IMR-90 (cell line): ENCODE results near the gene LRAT. TPM values are rescaled to one million over a fixed set of nuclear protein-coding genes. Genes with fewer than 3 reads are reported as not detected.

Experiments
- ATAC-seq: fragments of 200-7000 bp; cut with Tn5 transposase; 2 replicates; pipeline ENCODE4 v1.9.1; 2020; ENCODE audit warnings: low read depth, mild to moderate bottlenecking, moderate library complexity
- BruUV-seq: library from RNA; stranded (reverse); fragments of 400-500 nt; replicated peaks from 2 replicates; lab custom pipeline; 2021; lab: Mats Ljungman, UMichigan
- CTCF ChIA-PET: fragments of 300-600 bp; formaldehyde crosslinking; extraction: SDS; loops from one replicate; lab custom pipeline; 2021; ENCODE audit warnings: antibody characterized with exemption; lab: Yijun Ruan, JAX
- POLR2A ChIA-PET: fragments of 300-600 bp; sonication (Branson Sonifier 250); formaldehyde crosslinking; loops from one replicate; lab custom pipeline; 2022; ENCODE audit warnings: antibody characterized with exemption; ENCODE audit not compliant: unreplicated experiment; lab: Charles Lee
- DNase-seq: peaks from one replicate; pipeline ENCODE4 v3.0.0; 2013
- H2AFZ ChIP-seq: replicated peaks from 2 replicates; pipeline ENCODE3; 2013; ENCODE audit warnings: low read length, mild to moderate bottlenecking; ENCODE audit not compliant: poor library complexity
- H2AK5ac ChIP-seq: 2 replicates; pipeline ENCODE4 v1.6.1; 2013; ENCODE audit warnings: low read depth, low read length, inconsistent platforms
- H2AK9ac ChIP-seq: replicated peaks from 2 replicates; pipeline ENCODE3; 2013; ENCODE audit warnings: mild to moderate bottlenecking, low read depth, low read length, moderate library complexity; ENCODE audit not compliant: poor library complexity
- H2BK120ac ChIP-seq: 2 replicates; pipeline ENCODE4 v1.6.1; 2013; ENCODE audit warnings: low read depth, low read length, inconsistent platforms
- H2BK15ac ChIP-seq: 3 replicates; pipeline ENCODE4 v1.6.1; 2013; ENCODE audit warnings: low read depth, low read length, inconsistent platforms
- H2BK20ac ChIP-seq: 2 replicates; pipeline ENCODE4 v1.6.1; 2013; ENCODE audit warnings: low read depth, mild to moderate bottlenecking, inconsistent platforms, low read length, moderate library complexity
- H2BK5ac ChIP-seq: 2 replicates; pipeline ENCODE4 v1.6.1; 2013; ENCODE audit warnings: mild to moderate bottlenecking, low read depth, low read length, inconsistent platforms; ENCODE audit not compliant: poor library complexity, severe bottlenecking
- H3K14ac ChIP-seq: replicated peaks from 2 replicates; pipeline ENCODE4 v1.6.1; 2013; ENCODE audit warnings: low read depth, low read length, inconsistent platforms
- H3K18ac ChIP-seq: 2 replicates; pipeline ENCODE4 v1.6.1; 2013; ENCODE audit warnings: low read depth, low read length, control low read depth
- H3K23ac ChIP-seq: 2 replicates; pipeline ENCODE4 v1.6.1; 2013; ENCODE audit warnings: low read depth, low read length, inconsistent platforms
- H3K27ac ChIP-seq: 2 replicates; pipeline ENCODE4 v1.5.1; 2013; ENCODE audit warnings: mild to moderate bottlenecking, control low read depth, low read length; ENCODE audit not compliant: insufficient read depth
- H3K27me3 ChIP-seq: 2 replicates; pipeline ENCODE4 v1.6.1; 2013; ENCODE audit warnings: low read length; ENCODE audit not compliant: control insufficient read depth, insufficient read depth
- H3K36me3 ChIP-seq: 2 replicates; pipeline ENCODE4 v1.6.1; 2013; ENCODE audit warnings: low read length, mixed read lengths; ENCODE audit not compliant: control insufficient read depth, insufficient read depth
- H3K4ac ChIP-seq: 2 replicates; pipeline ENCODE4 v1.6.1; 2013; ENCODE audit warnings: low read depth, low read length, inconsistent platforms
- H3K4me1 ChIP-seq: 2 replicates; pipeline ENCODE4 v1.6.1; 2013; ENCODE audit warnings: low read length, mixed read lengths; ENCODE audit not compliant: control insufficient read depth, insufficient read depth
- H3K4me2 ChIP-seq: 2 replicates; pipeline ENCODE4 v1.6.1; 2013; ENCODE audit warnings: low read depth, mild to moderate bottlenecking, control low read depth, low read length, moderate library complexity
- H3K4me3 ChIP-seq: 2 replicates; pipeline ENCODE4 v1.5.1; 2013; ENCODE audit warnings: low read depth, mild to moderate bottlenecking, control low read depth, low read length, moderate library complexity; ENCODE audit not compliant: insufficient read depth
- H3K56ac ChIP-seq: 2 replicates; pipeline ENCODE4 v1.6.1; 2013; ENCODE audit warnings: low read length, inconsistent platforms; ENCODE audit not compliant: insufficient read depth; ENCODE audit errors: extremely low read depth
- H3K79me1 ChIP-seq, 2 experiments: 2 replicates each; pipeline ENCODE4 v1.6.1; 2013; ENCODE audit warnings: low read length in 2 of 2, inconsistent platforms in 1 of 2, low read depth in 1 of 2
- H3K9ac ChIP-seq: 2 replicates; pipeline ENCODE4 v1.6.1; 2013; ENCODE audit warnings: low read depth, low read length, control low read depth
- H3K9me1 ChIP-seq: 2 replicates; pipeline ENCODE4 v1.6.1; 2013; ENCODE audit warnings: low read length, inconsistent platforms; ENCODE audit not compliant: insufficient read depth
- H3K9me3 ChIP-seq: 2 replicates; pipeline ENCODE4 v1.6.1; 2013; ENCODE audit warnings: low read length; ENCODE audit not compliant: control insufficient read depth, insufficient read depth
- H4K20me1 ChIP-seq: 2 replicates; pipeline ENCODE4 v1.6.1; 2013; ENCODE audit warnings: low read length, inconsistent platforms; ENCODE audit not compliant: insufficient read depth
- H4K5ac ChIP-seq: 2 replicates; pipeline ENCODE4 v1.6.1; 2013; ENCODE audit warnings: mild to moderate bottlenecking, low read depth, low read length, control low read depth
- H4K8ac ChIP-seq, 2 experiments: 2 replicates each; pipeline ENCODE4 v1.6.1; 2013; ENCODE audit warnings: low read depth in 2 of 2, low read length in 2 of 2, control low read depth in 1 of 2, inconsistent platforms in 1 of 2
- H4K91ac ChIP-seq: 2 replicates; pipeline ENCODE4 v1.6.1; 2013; ENCODE audit warnings: low read depth, low read length, inconsistent platforms; ENCODE audit not compliant: insufficient read depth
- BHLHE40 ChIP-seq: fragments of 150-350 bp; IDR thresholded peaks from 2 replicates; pipeline ENCODE4 v1.6.1; 2016; ENCODE audit warnings: mild to moderate bottlenecking, low read depth, low read length
- CEBPB ChIP-seq: IDR thresholded peaks from 2 replicates; pipeline ENCODE4 v1.6.1; 2012; ENCODE audit warnings: low read depth, low read length, improper control_type of control experiment
- CHD1 ChIP-seq: IDR thresholded peaks from 2 replicates; pipeline ENCODE4 v1.6.1; 2012; ENCODE audit warnings: low read depth, low read length, improper control_type of control experiment
- MAZ ChIP-seq: IDR thresholded peaks from 2 replicates; pipeline ENCODE4 v1.6.1; 2012; ENCODE audit warnings: low read depth, mild to moderate bottlenecking, low read length, improper control_type of control experiment, moderate library complexity, borderline replicate concordance
- MXI1 ChIP-seq: IDR thresholded peaks from 2 replicates; pipeline ENCODE4 v1.6.1; 2012; ENCODE audit warnings: low read depth, mild to moderate bottlenecking, low read length, moderate library complexity, borderline replicate concordance
- NFE2L2 ChIP-seq: fragments of 150-350 bp; IDR thresholded peaks from 2 replicates; pipeline ENCODE4 v1.6.1; 2016; ENCODE audit warnings: low read depth, mild to moderate bottlenecking, low read length
- POLR2A ChIP-seq: IDR thresholded peaks from 2 replicates; pipeline ENCODE4 v1.6.1; 2012; ENCODE audit warnings: mild to moderate bottlenecking, low read depth, low read length
- RAD21 ChIP-seq: IDR thresholded peaks from 2 replicates; pipeline ENCODE4 v1.6.1; 2012; ENCODE audit warnings: low read length, improper control_type of control experiment
- RCOR1 ChIP-seq: IDR thresholded peaks from 2 replicates; pipeline ENCODE4 v1.6.1; 2012; ENCODE audit warnings: mild to moderate bottlenecking, low read length, improper control_type of control experiment; ENCODE audit not compliant: insufficient replicate concordance
- RFX5 ChIP-seq: IDR thresholded peaks from 2 replicates; pipeline ENCODE4 v1.8.0; 2012; ENCODE audit warnings: low read depth, mild to moderate bottlenecking, low read length, moderate library complexity
- SMC3 ChIP-seq: fragments of 150-350 bp; IDR thresholded peaks from 2 replicates; pipeline ENCODE4 v1.6.1; 2016; ENCODE audit warnings: low read depth, mild to moderate bottlenecking, antibody characterized with exemption, low read length, moderate library complexity
- USF2 ChIP-seq: fragments of 150-350 bp; IDR thresholded peaks from 2 replicates; pipeline ENCODE4 v1.6.1; 2017; ENCODE audit warnings: mild to moderate bottlenecking, antibody characterized with exemption, low read length, low read depth
- WGBS, 2 experiments: methylation state at CpG; one replicate each; pipeline versions ENCODE4 v1.1.5 to v1.1.7; 2013; ENCODE audit warnings: missing lambda C conversion rate in 2 of 2; ENCODE audit not compliant: insufficient read length in 1 of 2; ENCODE audit errors: extremely low coverage in 2 of 2; 5-methylcytosine and 5-hydroxymethylcytosine counted together
- dilution Hi-C: fragments of 300-500 bp; cut with HindIII; formaldehyde crosslinking; loops from one replicate; pipeline ENCODE4 v1.14.3; 2018; ENCODE audit warnings: low sequenced_read_pairs; ENCODE audit not compliant: unreplicated experiment
- in situ Hi-C: fragments of 300-500 bp; cut with MboI; formaldehyde crosslinking; loops from 3 replicates; pipeline ENCODE4 v1.14.3; 2019; ENCODE audit warnings: low sequenced_read_pairs, inconsistent platforms, mixed read lengths
- intact Hi-C: fragments of 100-400 bp; cut with micrococcal nuclease; formaldehyde crosslinking; loops from 2 replicates; pipeline ENCODE4 v1.10.0; 2022
- polyA plus RNA-seq, 3 experiments: library from polyadenylated mRNA; depleted of rRNA; stranded (reverse); fragments of >200 nt; gene quantifications; 2 replicates each; pipeline ENCODE4 v1.2.3, GENCODE V29; 2012; ENCODE audit warnings: low replicate concordance in 1 of 3
- total RNA-seq: library from RNA; depleted of rRNA; stranded (reverse); fragments of >200 nt; gene quantifications from 2 replicates; pipeline ENCODE4 v1.2.3, GENCODE V29; 2012
- TF ChIP-seq, protein P1 (sequence below): fragments of 150-350 bp; IDR thresholded peaks from 2 replicates; pipeline ENCODE4 v1.6.1; 2016; ENCODE audit warnings: low read depth, mild to moderate bottlenecking, low read length, moderate library complexity, borderline replicate concordance
- TF ChIP-seq, protein P2 (sequence below): conservative IDR thresholded peaks from 2 replicates; pipeline ENCODE4 v1.5.1; 2012; ENCODE audit warnings: mild to moderate bottlenecking, low read depth, low read length, improper control_type of control experiment

The LRAT gene
- total and polyA plus RNA-seq, 2 of the 4 experiments (the other 2 are of a cell fraction), result under 0.01 to 0.03 TPM

DNA sequence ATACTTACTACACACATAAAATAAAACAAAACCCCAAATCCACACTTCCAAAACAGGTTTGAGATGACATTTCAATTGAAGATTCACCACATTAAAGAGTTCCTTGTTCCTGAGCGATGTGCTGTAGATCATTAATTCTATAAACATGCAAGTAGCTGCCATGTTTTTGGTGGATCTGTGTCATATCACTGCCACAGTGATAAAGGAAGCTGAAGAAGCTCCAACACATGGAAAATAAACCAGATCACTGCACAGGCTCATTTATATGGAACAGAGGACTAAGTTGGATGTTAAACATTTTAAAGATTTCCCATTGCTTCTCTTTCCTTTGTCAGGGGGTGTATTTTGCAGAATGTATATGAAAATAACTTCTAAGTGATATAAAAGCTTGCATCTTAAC lies 34.5 kb downstream of the LRAT start:
- Histone ChIP-seq H3K27me3 (no peaks in the 10 kb centered on the region), H3K18ac (no peak overlapping the region), H3K4me2 (no peak overlapping the region), H3K56ac (no peak overlapping the region), H3K79me1 (no peaks in the 10 kb centered on the region), H3K4me3 (no peak overlapping the region), H3K9ac (no peak overlapping the region), H2AFZ (no peak overlapping the region), H2BK20ac (no peak overlapping the region), H2BK5ac (no peak overlapping the region), H3K36me3 (no peaks in the 10 kb centered on the region), H2BK120ac (no peak overlapping the region), H4K5ac (no peak overlapping the region), H3K4ac (no peak overlapping the region), H2AK5ac (no peak overlapping the region), H3K14ac (no peak overlapping the region), H3K4me1 (no peaks in the 10 kb centered on the region), H3K9me3 (no peaks in the 10 kb centered on the region), H4K20me1 (no peaks in the 10 kb centered on the region), H3K23ac (no peak overlapping the region), H2BK15ac (no peak overlapping the region), H3K27ac (no peak overlapping the region), H4K91ac (no peak overlapping the region), H4K8ac (no peak overlapping the region), H2AK9ac (no peak overlapping the region), H3K9me1 (no peaks in the 10 kb centered on the region)
- dilution Hi-C loops, result no loop called here
- ChIA-PET POLR2A (no interaction called here), CTCF (interaction anchor here (0.7 kb wide), 1 partner anchor 92 kb away, joined by 6 read pairs; no protein-coding TSS in a partner anchor)
- TF ChIP-seq MXI1 (no peak), USF2 (no peak), POLR2A (no peak), CHD1 (no peak), MAZ (no peak), RAD21 (no peak), BHLHE40 (no peak), CEBPB (no peak), NFE2L2 (no peak), SMC3 (no peak), RCOR1 (no peak), RFX5 (no peak)
- TF ChIP-seq, protein P1, sequence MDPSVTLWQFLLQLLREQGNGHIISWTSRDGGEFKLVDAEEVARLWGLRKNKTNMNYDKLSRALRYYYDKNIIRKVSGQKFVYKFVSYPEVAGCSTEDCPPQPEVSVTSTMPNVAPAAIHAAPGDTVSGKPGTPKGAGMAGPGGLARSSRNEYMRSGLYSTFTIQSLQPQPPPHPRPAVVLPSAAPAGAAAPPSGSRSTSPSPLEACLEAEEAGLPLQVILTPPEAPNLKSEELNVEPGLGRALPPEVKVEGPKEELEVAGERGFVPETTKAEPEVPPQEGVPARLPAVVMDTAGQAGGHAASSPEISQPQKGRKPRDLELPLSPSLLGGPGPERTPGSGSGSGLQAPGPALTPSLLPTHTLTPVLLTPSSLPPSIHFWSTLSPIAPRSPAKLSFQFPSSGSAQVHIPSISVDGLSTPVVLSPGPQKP, result no peak
- TF ChIP-seq, protein P2, sequence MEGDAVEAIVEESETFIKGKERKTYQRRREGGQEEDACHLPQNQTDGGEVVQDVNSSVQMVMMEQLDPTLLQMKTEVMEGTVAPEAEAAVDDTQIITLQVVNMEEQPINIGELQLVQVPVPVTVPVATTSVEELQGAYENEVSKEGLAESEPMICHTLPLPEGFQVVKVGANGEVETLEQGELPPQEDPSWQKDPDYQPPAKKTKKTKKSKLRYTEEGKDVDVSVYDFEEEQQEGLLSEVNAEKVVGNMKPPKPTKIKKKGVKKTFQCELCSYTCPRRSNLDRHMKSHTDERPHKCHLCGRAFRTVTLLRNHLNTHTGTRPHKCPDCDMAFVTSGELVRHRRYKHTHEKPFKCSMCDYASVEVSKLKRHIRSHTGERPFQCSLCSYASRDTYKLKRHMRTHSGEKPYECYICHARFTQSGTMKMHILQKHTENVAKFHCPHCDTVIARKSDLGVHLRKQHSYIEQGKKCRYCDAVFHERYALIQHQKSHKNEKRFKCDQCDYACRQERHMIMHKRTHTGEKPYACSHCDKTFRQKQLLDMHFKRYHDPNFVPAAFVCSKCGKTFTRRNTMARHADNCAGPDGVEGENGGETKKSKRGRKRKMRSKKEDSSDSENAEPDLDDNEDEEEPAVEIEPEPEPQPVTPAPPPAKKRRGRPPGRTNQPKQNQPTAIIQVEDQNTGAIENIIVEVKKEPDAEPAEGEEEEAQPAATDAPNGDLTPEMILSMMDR, result no peak
- no CpG with 5 or more reads among the region's 1 CpG for WGBS, 2 experiments
- ATAC-seq, result no peak
- BruUV-seq, result no TSS peak
- in situ Hi-C loops, result loop anchor here (10.0 kb wide), 1 partner anchor 223 kb away; the partner anchor contains the start of gene PLRG1
- no peak for DNase-seq
- intact Hi-C loops, result loop anchor here (5.0 kb wide), 1 partner anchor 141 kb away; no protein-coding TSS in a partner anchor
